Activated T-cell treated with anti-CD3 and anti-CD28 coated beads, Interleukin-2, amount 50 U/mL, for 72 hours (primary cell): ENCODE data around the gene CLDN19. TPM values are rescaled to one million over a fixed set of nuclear protein-coding genes. Genes with fewer than 3 reads are reported as not detected.

Experiments
- ATAC-seq, 2 donors: fragments of 150-1000 bp; cut with Tn5 transposase; replicated peaks in 1 of 2; 2 replicates each; pipeline ENCODE4 v1.10.0; 2021; ENCODE audit warnings: moderate library complexity in 2 of 2, mild to moderate bottlenecking in 1 of 2
- DNase-seq, 2 donors: peaks; one replicate each; pipeline ENCODE4 v3.0.0; 2021 to 2022; ENCODE audit warnings: mixed read lengths in 1 of 2
- H3K27ac Mint-ChIP-seq: one replicate; pipeline ENCODE4 v1.8.0; 2022; ENCODE audit warnings: mild to moderate bottlenecking, moderate library complexity, mixed read lengths
- H3K27me3 Mint-ChIP-seq: one replicate; pipeline ENCODE4 v1.8.0; 2022; ENCODE audit warnings: low read depth, mixed read lengths
- H3K36me3 Mint-ChIP-seq, 2 donors: one replicate each; pipeline ENCODE4 v1.8.0; 2022; ENCODE audit warnings: mixed read lengths in 2 of 2, mild to moderate bottlenecking in 1 of 2; ENCODE audit not compliant: insufficient read depth in 2 of 2
- H3K4me1 Mint-ChIP-seq: one replicate; pipeline ENCODE4 v1.8.0; 2022; ENCODE audit warnings: low read depth, mixed read lengths
- H3K4me3 Mint-ChIP-seq, 2 donors: one replicate each; pipeline ENCODE4 v1.8.0; 2022; ENCODE audit warnings: mild to moderate bottlenecking in 2 of 2, mixed read lengths in 2 of 2, moderate library complexity in 2 of 2
- H3K9me3 Mint-ChIP-seq, 2 donors: one replicate each; pipeline ENCODE4 v1.8.0; 2022; ENCODE audit warnings: mixed read lengths in 2 of 2
- total RNA-seq, 2 donors: library from RNA; stranded (reverse); gene quantifications; one replicate each; pipeline ENCODE4 v1.2.3, GENCODE V29; 2022

CLDN19 gene
- total RNA-seq, 2 donors from 2014 or later = not detected

DNA sequence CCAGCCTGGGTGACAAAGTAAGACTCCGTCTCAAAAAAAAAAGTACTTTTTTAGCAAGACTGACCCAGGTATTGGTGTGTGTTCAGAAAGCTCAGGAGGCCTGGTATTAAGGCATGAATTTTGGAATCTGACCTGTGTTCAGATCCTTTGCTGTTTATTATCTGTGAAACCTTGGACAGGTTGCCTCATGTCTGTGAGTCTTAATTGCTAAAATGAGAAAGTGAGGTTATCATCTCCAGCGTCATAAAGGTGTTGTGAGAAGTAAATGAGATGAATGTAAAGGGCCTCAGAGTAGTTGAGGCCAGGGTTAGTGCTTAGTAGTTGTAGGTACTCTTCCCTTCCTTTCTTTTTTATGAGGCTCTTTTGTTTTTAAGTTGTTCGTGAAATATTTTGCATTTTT lies 29.8 kb upstream of the CLDN19 start:
- peaks cover 55% of the 10 kb centered on the region for H3K4me1 Mint-ChIP-seq
- H3K9me3 Mint-ChIP-seq = no peaks in the 10 kb centered on the region
- DNase-seq (no peak), ATAC-seq (no peak)
- H3K36me3 Mint-ChIP-seq = peaks cover 8 to 14% of the 10 kb centered on the region in 2 donors
- H3K4me3 Mint-ChIP-seq = peak overlapping the region; percentile 19 to 45
- H3K27ac Mint-ChIP-seq = no peak overlapping the region
- no peaks in the 10 kb centered on the region for H3K27me3 Mint-ChIP-seq

DNA sequence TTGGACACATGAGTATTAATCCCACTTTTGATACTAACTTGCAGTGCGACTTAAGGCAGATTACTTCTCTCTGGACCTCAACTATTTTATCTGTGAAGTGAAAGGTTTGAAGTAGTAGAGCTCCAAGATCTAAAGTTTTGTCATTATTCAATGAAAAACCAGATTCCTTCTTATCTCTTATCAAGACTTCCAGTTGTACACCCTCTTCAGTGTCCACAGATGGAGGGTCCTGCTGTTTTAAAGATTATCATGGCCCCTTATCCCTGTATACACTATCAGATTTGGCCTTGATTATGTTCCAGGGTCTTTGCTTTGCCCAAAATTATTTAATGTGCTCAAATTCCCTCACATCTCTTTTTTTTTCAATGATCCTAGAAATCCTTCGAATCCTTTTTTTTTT lies 28.1 kb upstream of the CLDN19 start:
- no peak for DNase-seq
- ATAC-seq = no peak
- Mint-ChIP-seq H3K4me1 (peaks cover 47% of the 10 kb centered on the region), H3K9me3 (no peaks in the 10 kb centered on the region), H3K36me3 (peaks cover 8 to 14% of the 10 kb centered on the region in 2 donors), H3K27ac (peak overlapping the region; percentile 44), H3K27me3 (no peaks in the 10 kb centered on the region), H3K4me3 (no peak overlapping the region)

DNA sequence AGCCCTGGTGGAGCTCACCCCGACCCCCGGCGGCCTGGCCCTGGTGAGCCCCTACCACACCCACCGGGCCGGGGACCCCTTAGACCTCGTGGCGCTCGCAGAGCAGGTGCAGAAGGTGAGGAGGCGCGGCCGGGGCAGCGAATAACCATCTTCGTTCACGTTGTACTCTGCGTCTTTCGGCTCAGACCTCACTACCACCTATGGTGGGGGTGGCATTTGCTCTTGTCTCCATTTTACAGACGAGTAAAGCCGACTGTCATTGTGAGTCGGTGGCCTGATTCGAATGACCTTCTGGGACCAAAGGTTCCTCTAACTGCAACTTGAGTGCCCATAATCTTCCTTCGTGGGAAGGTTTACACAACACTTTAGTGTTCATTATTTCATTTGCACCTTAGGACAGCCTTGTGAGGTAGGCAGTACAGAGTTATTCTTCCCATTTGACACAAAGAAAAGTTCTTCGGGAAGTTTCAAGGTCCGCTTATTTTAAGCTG lies 27.5 kb upstream of the CLDN19 start:
- H3K4me3 Mint-ChIP-seq = no peak overlapping the region
- H3K4me1 Mint-ChIP-seq = peaks cover 43% of the 10 kb centered on the region
- H3K9me3 Mint-ChIP-seq = no peaks in the 10 kb centered on the region
- H3K36me3 Mint-ChIP-seq = peaks cover 8 to 14% of the 10 kb centered on the region in 2 donors
- ATAC-seq (peak; percentile 16 to 38), DNase-seq (no peak)
- H3K27me3 Mint-ChIP-seq = no peaks in the 10 kb centered on the region
- H3K27ac Mint-ChIP-seq = peak overlapping the region; percentile 44

DNA sequence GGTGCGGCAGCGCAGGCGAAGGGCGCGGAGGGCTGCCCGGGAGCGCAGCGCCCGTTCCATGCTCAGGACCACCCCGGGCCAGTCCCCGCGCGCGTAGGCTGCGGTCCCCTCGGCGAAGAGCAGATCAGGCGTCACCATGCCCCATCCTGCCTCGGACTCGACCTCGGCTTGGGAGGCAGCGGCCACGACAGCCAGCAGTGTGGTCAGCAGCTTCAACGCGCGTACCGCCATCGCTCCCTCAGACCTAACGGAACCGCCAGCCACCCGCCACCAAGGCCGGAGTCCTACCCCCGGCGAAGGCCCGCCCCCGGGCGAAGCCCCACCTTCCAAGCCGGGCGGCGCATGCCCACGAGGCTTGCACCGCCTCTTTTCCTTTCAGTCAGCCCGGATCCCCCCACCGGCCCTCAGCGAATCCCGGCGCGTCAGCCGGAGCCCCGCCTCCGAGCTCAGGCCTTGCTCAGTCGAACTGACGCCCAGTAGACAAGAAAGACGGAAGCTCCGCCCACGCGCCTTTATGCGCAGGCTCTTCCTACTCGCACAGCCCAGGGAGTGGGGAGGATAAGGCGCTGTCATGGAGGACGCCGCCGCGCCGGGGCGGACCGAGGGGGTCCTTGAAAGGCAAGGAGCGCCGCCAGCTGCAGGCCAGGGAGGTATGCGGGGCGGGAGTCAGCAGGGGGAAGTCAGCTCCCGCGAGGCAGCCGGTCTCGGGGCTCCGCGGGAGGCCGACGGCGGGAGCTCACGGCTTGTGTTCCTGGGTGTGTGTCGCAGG lies 26.9 kb upstream of the CLDN19 start, which contains the start of the genes C1orf50 and P3H1:
TSS of gene C1orf50 (plus strand) at position 509 of the 769 bp plus-strand sequence. CDS start at position 572, 63 bp downstream.
TSS of gene P3H1 (minus strand) at position 288 of the 769 bp plus-strand sequence. CDS start at position 231, 57 bp downstream.
- peaks cover 37% of the 10 kb centered on the region for H3K4me1 Mint-ChIP-seq
- no peaks in the 10 kb centered on the region for H3K9me3 Mint-ChIP-seq
- ATAC-seq (peak; percentile 93 to 94), DNase-seq (peak; percentile 100)
- peaks cover 8 to 16% of the 10 kb centered on the region in 2 donors for H3K36me3 Mint-ChIP-seq
- no peaks in the 10 kb centered on the region for H3K27me3 Mint-ChIP-seq
- no peak within 1 kb of the TSS for H3K4me3 Mint-ChIP-seq
- H3K27ac Mint-ChIP-seq = peak within 1 kb of the TSS; percentile 89

DNA sequence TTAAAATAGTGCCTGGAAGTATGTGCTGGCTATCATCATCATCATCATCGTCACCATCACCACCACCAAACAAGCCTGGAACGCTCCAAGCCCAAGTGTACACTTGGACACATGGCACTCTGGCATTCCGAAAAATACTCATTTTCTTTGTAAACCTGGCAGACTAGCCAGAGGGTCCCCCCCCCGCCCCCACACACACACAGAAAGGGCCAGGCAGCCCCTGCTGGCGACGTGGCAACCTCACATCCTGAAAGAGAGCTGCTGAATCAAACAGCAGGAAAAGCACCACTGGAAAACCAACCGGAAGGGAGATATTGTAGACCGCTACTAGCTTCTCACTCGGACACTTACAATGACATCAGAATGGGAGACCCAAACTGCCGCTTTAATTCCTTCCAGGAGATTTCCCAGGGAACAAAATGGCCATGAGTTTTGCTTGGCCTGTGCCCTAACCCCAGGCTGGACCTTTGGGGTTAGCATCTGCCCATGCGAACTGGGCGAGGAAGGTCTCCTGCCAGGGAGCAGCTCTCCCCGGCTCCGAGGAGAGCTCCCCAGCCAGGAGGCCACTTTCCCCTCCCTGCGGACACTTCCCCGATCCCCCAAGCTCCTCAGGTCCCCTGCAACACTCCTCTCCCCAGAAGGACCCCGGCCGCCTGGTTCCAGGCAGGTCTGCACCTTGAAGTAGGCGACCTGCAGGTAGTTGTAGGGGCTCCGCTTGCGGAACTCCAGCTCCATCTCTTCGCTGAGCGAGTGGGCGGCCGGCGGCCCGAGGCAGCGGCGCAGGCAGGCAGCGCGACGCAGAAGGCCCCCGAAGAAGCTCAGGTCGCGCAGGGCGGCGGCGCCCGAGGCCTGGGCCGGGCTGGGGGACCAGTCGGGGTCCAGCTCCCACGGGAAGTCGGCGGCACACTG lies 26.1 kb upstream of the CLDN19 start:
- H3K27me3 Mint-ChIP-seq = no peaks in the 10 kb centered on the region
- DNase-seq = peak; percentile 62 to 67
- peak overlapping the region; percentile 78 for H3K27ac Mint-ChIP-seq
- ATAC-seq = peak; percentile 28 to 32
- no peak overlapping the region for H3K4me3 Mint-ChIP-seq
- peaks cover 7 to 16% of the 10 kb centered on the region in 2 donors for H3K36me3 Mint-ChIP-seq
- no peaks in the 10 kb centered on the region for H3K9me3 Mint-ChIP-seq
- peaks cover 34% of the 10 kb centered on the region for H3K4me1 Mint-ChIP-seq

DNA sequence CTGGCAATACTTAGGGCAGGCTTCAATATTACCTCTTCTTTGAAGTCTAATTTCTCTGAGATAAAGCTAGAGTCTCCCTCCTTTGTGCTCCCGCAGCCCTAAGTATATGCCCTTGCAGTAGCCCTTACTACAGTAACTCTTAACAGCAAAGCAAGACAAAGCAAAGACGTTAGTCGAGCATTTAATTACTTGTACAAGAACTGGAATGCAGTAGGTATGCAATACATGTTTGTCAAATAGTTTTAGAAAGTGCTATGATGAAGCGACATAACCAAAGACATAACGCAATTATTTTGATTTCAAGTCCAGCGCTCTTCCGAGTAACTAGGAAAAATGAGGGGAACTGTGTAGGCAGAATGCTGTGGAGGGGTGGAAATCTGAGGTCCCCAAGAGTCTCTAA lies 25.2 kb upstream of the CLDN19 start:
- no peak for ATAC-seq
- H3K36me3 Mint-ChIP-seq = peaks cover 5 to 12% of the 10 kb centered on the region in 2 donors
- H3K27me3 Mint-ChIP-seq = no peaks in the 10 kb centered on the region
- no peak overlapping the region for H3K27ac Mint-ChIP-seq
- DNase-seq = no peak
- no peaks in the 10 kb centered on the region for H3K9me3 Mint-ChIP-seq
- H3K4me3 Mint-ChIP-seq = no peak overlapping the region
- H3K4me1 Mint-ChIP-seq = peaks cover 26% of the 10 kb centered on the region

DNA sequence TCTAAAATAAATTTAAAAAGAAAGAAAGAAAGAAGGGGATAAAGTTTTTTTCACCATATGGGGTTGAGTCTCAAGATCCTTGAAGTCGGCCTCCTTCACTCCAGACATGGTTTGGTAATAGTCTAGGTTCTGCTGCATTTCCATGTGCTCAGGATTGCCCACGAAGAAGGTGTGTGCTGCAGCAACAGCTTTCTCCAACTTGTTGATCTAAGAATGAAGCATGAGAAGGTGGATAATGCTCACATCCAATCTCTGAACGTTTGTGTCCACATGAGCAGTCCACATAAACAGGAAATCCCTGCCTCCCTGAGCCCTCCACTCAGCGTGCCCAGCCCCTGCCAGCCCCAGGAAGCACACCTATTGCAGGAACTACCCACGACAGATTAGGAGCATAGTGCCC lies 22.2 kb upstream of the CLDN19 start:
- Mint-ChIP-seq H3K36me3 (peaks cover 3 to 6% of the 10 kb centered on the region in 2 donors), H3K27ac (no peak overlapping the region), H3K27me3 (no peaks in the 10 kb centered on the region), H3K4me1 (no peaks in the 10 kb centered on the region), H3K4me3 (no peak overlapping the region), H3K9me3 (no peaks in the 10 kb centered on the region)
- DNase-seq (no peak), ATAC-seq (no peak)

DNA sequence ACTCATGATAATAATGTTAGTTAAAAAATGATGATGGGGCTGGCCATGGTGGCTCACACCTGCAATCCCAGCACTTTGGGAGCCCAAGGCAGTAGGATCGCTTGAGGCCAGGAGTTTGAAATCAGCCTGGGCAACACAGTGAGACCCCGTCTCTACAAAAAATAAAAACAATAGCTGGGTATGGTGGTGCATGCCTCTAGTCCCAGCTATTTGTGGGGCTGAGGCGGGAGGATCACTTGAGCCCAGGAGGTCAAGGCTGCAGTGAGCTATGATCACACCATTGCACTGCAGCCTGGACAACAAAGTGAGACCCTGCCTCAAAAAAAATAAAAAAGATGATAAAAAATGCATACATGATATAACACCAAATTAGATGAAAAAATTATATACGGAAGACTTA lies 21.5 kb upstream of the CLDN19 start:
- H3K27me3 Mint-ChIP-seq = no peaks in the 10 kb centered on the region
- H3K9me3 Mint-ChIP-seq = no peaks in the 10 kb centered on the region
- ATAC-seq = no peak
- H3K4me1 Mint-ChIP-seq = peaks cover 6% of the 10 kb centered on the region
- peaks cover 6 to 10% of the 10 kb centered on the region in 2 donors for H3K36me3 Mint-ChIP-seq
- H3K27ac Mint-ChIP-seq = peak overlapping the region; percentile 43
- no peak for DNase-seq
- no peak overlapping the region for H3K4me3 Mint-ChIP-seq

DNA sequence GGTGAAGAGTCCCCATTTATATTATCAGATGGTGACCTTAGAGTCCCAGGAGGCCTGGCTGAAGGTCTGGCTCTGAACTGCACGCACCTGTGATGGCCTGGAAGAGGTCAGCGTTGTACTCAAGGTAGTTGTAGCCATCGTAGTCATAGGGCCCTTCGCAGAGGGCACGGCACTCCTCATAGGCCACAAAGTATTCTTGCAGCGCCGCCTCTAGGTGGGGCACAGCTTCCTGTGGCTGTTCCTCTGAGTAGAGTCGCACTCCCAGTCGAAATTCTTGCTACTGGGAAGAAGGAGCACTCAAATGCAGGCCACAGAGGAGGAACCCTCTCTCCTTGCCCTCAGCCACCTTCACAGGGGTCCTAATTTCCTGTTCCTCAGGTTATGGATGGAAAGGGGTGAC lies 19.1 kb upstream of the CLDN19 start:
- DNase-seq = no peak
- peaks cover 7% of the 10 kb centered on the region for H3K4me1 Mint-ChIP-seq
- H3K27me3 Mint-ChIP-seq = no peaks in the 10 kb centered on the region
- no peaks in the 10 kb centered on the region for H3K9me3 Mint-ChIP-seq
- H3K4me3 Mint-ChIP-seq = no peak overlapping the region
- H3K36me3 Mint-ChIP-seq = peaks cover 4 to 19% of the 10 kb centered on the region in 2 donors
- no peak overlapping the region for H3K27ac Mint-ChIP-seq
- ATAC-seq = no peak

DNA sequence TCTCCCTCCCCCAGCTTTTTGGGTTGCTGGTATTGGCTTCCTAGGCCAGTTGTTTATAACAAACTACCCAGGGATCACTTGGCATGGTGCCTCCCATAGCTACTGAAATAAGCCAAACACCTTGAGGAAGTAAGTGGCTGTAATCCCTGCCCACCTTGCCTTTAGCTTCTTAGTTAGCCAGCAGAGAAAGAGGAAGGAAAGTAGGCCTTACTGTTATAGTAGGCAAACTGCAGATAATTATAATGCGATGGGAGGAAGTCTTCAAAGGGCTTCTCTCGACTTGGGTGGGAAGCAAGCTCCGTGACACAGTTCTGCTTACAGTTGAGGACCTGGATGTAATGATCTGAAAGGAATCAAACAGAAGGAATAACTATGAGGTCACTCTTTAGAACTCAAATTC lies 18.6 kb upstream of the CLDN19 start:
- Mint-ChIP-seq H3K4me3 (no peak overlapping the region), H3K27me3 (no peaks in the 10 kb centered on the region), H3K36me3 (peaks cover 4 to 21% of the 10 kb centered on the region in 2 donors), H3K27ac (no peak overlapping the region), H3K9me3 (no peaks in the 10 kb centered on the region), H3K4me1 (peaks cover 7% of the 10 kb centered on the region)
- DNase-seq = no peak
- ATAC-seq = no peak

DNA sequence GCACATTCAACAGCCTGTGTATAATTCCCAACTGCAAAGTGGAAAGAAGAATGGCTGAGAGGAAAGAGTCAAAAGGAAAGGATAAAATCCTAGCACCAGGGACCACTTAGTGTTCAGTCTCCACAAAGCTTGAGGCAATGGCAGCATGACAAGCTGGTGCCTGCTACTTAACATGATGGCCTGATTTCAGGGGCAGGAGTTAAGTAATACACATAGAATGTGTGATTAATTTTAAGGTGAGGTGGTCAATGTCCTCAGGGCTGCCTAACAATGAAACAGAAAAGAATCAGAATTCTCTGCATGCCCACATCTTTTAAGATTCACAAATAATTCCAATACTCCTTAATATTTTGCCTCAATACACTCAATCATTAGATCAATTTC lies 17.8 kb upstream of the CLDN19 start:
- Mint-ChIP-seq H3K36me3 (peaks cover 4 to 21% of the 10 kb centered on the region in 2 donors), H3K27ac (no peak overlapping the region), H3K27me3 (no peaks in the 10 kb centered on the region), H3K4me1 (peaks cover 7% of the 10 kb centered on the region), H3K9me3 (no peaks in the 10 kb centered on the region), H3K4me3 (no peak overlapping the region)
- no peak for ATAC-seq
- no peak for DNase-seq

DNA sequence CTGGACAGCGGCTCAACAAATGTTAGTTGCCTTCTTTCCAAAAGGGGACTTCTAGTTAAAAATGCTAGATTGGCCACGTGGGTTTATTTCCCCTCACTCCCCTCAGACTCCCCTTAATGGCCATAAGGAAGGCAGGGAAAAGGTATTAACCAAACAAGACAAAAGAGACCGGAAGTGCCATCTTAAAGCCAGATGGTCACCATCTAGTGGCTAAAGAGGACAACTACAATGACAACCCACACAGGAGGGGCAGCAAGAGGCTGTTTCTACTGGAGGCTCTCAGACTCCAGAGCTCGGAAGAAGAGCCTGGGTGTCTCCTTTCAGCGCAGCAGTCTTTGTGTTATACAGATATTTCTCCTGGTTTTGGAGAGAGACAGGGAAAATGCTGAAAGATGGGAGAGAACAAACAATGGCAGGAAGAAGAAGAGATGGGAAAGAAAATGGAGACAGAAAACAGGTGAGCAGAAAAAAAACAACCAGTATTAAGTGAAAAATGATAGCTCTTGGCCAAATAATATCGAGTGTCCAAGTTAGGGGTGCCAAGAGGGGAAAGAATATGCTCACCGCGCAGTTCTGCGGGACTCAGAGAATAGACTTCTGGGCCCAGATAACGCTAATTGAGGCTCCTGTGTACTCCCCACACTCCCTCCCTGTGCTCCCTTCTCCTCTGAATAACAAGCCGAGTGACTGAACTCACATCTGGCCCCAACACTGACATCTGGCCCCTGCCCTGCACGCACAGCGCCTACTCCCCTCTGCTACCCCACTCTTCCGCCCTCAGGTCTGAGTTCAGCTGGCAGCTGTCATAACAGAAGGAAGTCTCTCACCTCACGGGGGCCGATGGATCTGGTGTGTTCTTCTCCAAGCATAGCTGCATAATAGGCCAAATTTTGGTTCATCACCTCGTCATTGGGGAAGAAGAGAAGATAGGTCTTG lies 17.2 kb upstream of the CLDN19 start:
- Mint-ChIP-seq H3K4me1 (peaks cover 7% of the 10 kb centered on the region), H3K27ac (no peak overlapping the region), H3K4me3 (no peak overlapping the region), H3K27me3 (no peaks in the 10 kb centered on the region), H3K36me3 (peaks cover 3 to 21% of the 10 kb centered on the region in 2 donors), H3K9me3 (no peaks in the 10 kb centered on the region)
- DNase-seq = peak in 1 of 2 donors; percentile 12
- peak in 1 of 2 donors; percentile 33 for ATAC-seq
